ENCODE data around the gene MEIS2.

DNA sequence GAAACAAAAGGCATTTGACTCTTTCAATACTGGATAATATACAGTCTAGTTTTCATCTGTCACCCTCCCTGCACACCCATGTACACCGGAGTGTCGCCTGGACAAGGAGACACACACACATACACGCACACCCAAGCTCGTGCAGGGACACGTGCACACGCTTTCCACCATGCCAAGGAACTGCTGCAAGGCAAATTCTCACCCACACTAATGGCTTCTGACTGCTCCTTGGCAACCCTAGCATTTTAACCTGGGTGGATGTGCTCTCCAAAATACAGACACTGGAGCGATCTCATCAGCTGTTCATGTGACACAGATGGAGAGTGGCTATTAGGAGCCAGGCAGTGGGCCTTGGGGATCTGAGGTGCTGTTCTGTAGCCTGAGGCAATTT, 61.6 kb downstream of the MEIS2 start:
- TF ChIP-seq, protein P1, sequence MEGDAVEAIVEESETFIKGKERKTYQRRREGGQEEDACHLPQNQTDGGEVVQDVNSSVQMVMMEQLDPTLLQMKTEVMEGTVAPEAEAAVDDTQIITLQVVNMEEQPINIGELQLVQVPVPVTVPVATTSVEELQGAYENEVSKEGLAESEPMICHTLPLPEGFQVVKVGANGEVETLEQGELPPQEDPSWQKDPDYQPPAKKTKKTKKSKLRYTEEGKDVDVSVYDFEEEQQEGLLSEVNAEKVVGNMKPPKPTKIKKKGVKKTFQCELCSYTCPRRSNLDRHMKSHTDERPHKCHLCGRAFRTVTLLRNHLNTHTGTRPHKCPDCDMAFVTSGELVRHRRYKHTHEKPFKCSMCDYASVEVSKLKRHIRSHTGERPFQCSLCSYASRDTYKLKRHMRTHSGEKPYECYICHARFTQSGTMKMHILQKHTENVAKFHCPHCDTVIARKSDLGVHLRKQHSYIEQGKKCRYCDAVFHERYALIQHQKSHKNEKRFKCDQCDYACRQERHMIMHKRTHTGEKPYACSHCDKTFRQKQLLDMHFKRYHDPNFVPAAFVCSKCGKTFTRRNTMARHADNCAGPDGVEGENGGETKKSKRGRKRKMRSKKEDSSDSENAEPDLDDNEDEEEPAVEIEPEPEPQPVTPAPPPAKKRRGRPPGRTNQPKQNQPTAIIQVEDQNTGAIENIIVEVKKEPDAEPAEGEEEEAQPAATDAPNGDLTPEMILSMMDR (IDR thresholded peaks at IDR 0.05; ENCODE audit: insufficient read depth, low read length): no peak
- TF ChIP-seq POLR2AphosphoS5 (IDR thresholded peaks at IDR 0.05; ENCODE audit: low read depth): no peak
- no peak for TF ChIP-seq GABPA (IDR thresholded peaks at IDR 0.05; ENCODE audit: low read depth)
